ENCODE results near the gene CCDC8.

- TF ChIP-seq CTCF (IDR thresholded peaks at IDR 0.05) (no peak), POLR2AphosphoS5 (IDR thresholded peaks at IDR 0.05) (no peak), POLR2A (IDR thresholded peaks at IDR 0.05) (no peak)
Measured at GRCh38 chr19:46380690-46381089, 32.7 kb downstream of the CCDC8 start.
